ENCODE data around the gene CYB5R4.

- TF ChIP-seq CTCF (IDR thresholded peaks at IDR 0.05; ENCODE audit: low read depth, low read length) (no peak), EZH2phosphoT487 (IDR thresholded peaks at IDR 0.05; ENCODE audit: low read depth) (no peak)
Measured at GRCh38 chr6:83846291-83846690, 13.2 kb upstream of the CYB5R4 start.
